Nephron progenitor cell (in vitro differentiated cells): ENCODE data around the gene CYYR1.
"Not testable (repeated sequence)": the region's sequence is repeated elsewhere in the genome, so short reads cannot be mapped to it uniquely, and the experiment has no call there.

Experiments
- DNase-seq: peaks from one replicate; pipeline ENCODE4 v3.0.0; 2021
- H3K27ac Mint-ChIP-seq: 2 replicates; pipeline ENCODE4 v1.8.0; 2021; ENCODE audit warnings: mild to moderate bottlenecking, moderate library complexity, mixed read lengths
- H3K27me3 Mint-ChIP-seq: 2 replicates; pipeline ENCODE4 v1.8.0; 2021; ENCODE audit warnings: mild to moderate bottlenecking, low read depth, mixed read lengths; ENCODE audit not compliant: poor library complexity
- H3K36me3 Mint-ChIP-seq: 2 replicates; pipeline ENCODE4 v1.8.0; 2021; ENCODE audit warnings: low read depth, mixed read lengths
- H3K4me1 Mint-ChIP-seq: 2 replicates; pipeline ENCODE4 v1.8.0; 2021; ENCODE audit warnings: mixed read lengths
- H3K4me3 Mint-ChIP-seq: 2 replicates; pipeline ENCODE4 v1.8.0; 2021; ENCODE audit warnings: mild to moderate bottlenecking, moderate library complexity, mixed read lengths
- H3K9me3 Mint-ChIP-seq: 2 replicates; pipeline ENCODE4 v1.8.0; 2021; ENCODE audit warnings: mild to moderate bottlenecking, moderate library complexity, mixed read lengths
- CTCF ChIP-seq: fragments of 200-600 bp; sonication (generic); IDR thresholded peaks from 2 replicates; pipeline ENCODE4 v1.5.0; 2021; ENCODE audit warnings: antibody characterized with exemption

The CYYR1 gene

GRCh38 chr21:26461500-26461899, 111.6 kb downstream of the CYYR1 start:
- no peak for TF ChIP-seq CTCF
- H3K9me3 Mint-ChIP-seq, result no peaks in the 10 kb centered on the region
- H3K27me3 Mint-ChIP-seq, result no peaks in the 10 kb centered on the region
- H3K4me1 Mint-ChIP-seq, result no peaks in the 10 kb centered on the region
- no peak overlapping the region for H3K4me3 Mint-ChIP-seq
- no peak overlapping the region for H3K27ac Mint-ChIP-seq
- H3K36me3 Mint-ChIP-seq, result no peaks in the 10 kb centered on the region
- DNase-seq, result no peak

- Mint-ChIP-seq H3K4me1 (no peaks in the 10 kb centered on the region), H3K36me3 (no peaks in the 10 kb centered on the region), H3K27me3 (no peaks in the 10 kb centered on the region), H3K4me3 (no peak overlapping the region), H3K9me3 (no peaks in the 10 kb centered on the region), H3K27ac (no peak overlapping the region)
- DNase-seq, result no peak
- TF ChIP-seq CTCF, result no peak
Measured at GRCh38 chr21:26460621-26461020, 112.5 kb downstream of the CYYR1 start.

GRCh38 chr21:26458854-26459253, 114.2 kb downstream of the CYYR1 start:
- DNase-seq, H3K27me3 Mint-ChIP-seq, H3K27ac Mint-ChIP-seq, H3K4me3 Mint-ChIP-seq, H3K4me1 Mint-ChIP-seq, H3K36me3 Mint-ChIP-seq, H3K9me3 Mint-ChIP-seq: not testable (repeated sequence)

- Mint-ChIP-seq H3K27ac (no peak overlapping the region), H3K9me3 (no peaks in the 10 kb centered on the region), H3K27me3 (no peaks in the 10 kb centered on the region), H3K4me3 (no peak overlapping the region), H3K36me3 (no peaks in the 10 kb centered on the region), H3K4me1 (no peaks in the 10 kb centered on the region)
- no peak for DNase-seq
- TF ChIP-seq CTCF, result no peak
Measured at GRCh38 chr21:26457817-26458216, 115.3 kb downstream of the CYYR1 start.

GRCh38 chr21:26453267-26453666, 119.8 kb downstream of the CYYR1 start:
- peaks cover 2% of the 10 kb centered on the region for H3K27me3 Mint-ChIP-seq
- no peaks in the 10 kb centered on the region for H3K36me3 Mint-ChIP-seq
- H3K4me1 Mint-ChIP-seq, result no peaks in the 10 kb centered on the region
- H3K4me3 Mint-ChIP-seq, result no peak overlapping the region
- no peak for TF ChIP-seq CTCF
- H3K9me3 Mint-ChIP-seq, result no peaks in the 10 kb centered on the region
- no peak overlapping the region for H3K27ac Mint-ChIP-seq
- DNase-seq, result no peak

- no peak for DNase-seq
- Mint-ChIP-seq H3K27ac (no peak overlapping the region), H3K27me3 (peaks cover 2% of the 10 kb centered on the region), H3K4me1 (no peaks in the 10 kb centered on the region), H3K4me3 (no peak overlapping the region), H3K9me3 (no peaks in the 10 kb centered on the region), H3K36me3 (no peaks in the 10 kb centered on the region)
- TF ChIP-seq CTCF, result no peak
Measured at GRCh38 chr21:26451081-26451740, 121.9 kb downstream of the CYYR1 start.
